ENCODE data around the gene TOX3.

- TF ChIP-seq, protein P1, sequence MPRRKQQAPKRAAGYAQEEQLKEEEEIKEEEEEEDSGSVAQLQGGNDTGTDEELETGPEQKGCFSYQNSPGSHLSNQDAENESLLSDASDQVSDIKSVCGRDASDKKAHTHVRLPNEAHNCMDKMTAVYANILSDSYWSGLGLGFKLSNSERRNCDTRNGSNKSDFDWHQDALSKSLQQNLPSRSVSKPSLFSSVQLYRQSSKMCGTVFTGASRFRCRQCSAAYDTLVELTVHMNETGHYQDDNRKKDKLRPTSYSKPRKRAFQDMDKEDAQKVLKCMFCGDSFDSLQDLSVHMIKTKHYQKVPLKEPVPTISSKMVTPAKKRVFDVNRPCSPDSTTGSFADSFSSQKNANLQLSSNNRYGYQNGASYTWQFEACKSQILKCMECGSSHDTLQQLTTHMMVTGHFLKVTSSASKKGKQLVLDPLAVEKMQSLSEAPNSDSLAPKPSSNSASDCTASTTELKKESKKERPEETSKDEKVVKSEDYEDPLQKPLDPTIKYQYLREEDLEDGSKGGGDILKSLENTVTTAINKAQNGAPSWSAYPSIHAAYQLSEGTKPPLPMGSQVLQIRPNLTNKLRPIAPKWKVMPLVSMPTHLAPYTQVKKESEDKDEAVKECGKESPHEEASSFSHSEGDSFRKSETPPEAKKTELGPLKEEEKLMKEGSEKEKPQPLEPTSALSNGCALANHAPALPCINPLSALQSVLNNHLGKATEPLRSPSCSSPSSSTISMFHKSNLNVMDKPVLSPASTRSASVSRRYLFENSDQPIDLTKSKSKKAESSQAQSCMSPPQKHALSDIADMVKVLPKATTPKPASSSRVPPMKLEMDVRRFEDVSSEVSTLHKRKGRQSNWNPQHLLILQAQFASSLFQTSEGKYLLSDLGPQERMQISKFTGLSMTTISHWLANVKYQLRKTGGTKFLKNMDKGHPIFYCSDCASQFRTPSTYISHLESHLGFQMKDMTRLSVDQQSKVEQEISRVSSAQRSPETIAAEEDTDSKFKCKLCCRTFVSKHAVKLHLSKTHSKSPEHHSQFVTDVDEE (CRISPR knock-in tag; IDR thresholded peaks at IDR 0.05), result no peak
- TF ChIP-seq ZFP3 (CRISPR knock-in tag; IDR thresholded peaks at IDR 0.05) (no peak), ARNTL (CRISPR knock-in tag; IDR thresholded peaks at IDR 0.05; ENCODE audit: borderline replicate concordance, low read depth) (no peak), PATZ1 (CRISPR knock-in tag; IDR thresholded peaks at IDR 0.05; ENCODE audit: borderline replicate concordance) (no peak), GLIS3 (CRISPR knock-in tag; IDR thresholded peaks at IDR 0.05) (no peak), BACH2 (CRISPR knock-in tag; IDR thresholded peaks at IDR 0.05; ENCODE audit: borderline replicate concordance) (no peak), ZNF8 (CRISPR knock-in tag; IDR thresholded peaks at IDR 0.05) (no peak), ZFP30 (CRISPR knock-in tag; IDR thresholded peaks at IDR 0.05) (no peak)
- TF ChIP-seq, protein P2, sequence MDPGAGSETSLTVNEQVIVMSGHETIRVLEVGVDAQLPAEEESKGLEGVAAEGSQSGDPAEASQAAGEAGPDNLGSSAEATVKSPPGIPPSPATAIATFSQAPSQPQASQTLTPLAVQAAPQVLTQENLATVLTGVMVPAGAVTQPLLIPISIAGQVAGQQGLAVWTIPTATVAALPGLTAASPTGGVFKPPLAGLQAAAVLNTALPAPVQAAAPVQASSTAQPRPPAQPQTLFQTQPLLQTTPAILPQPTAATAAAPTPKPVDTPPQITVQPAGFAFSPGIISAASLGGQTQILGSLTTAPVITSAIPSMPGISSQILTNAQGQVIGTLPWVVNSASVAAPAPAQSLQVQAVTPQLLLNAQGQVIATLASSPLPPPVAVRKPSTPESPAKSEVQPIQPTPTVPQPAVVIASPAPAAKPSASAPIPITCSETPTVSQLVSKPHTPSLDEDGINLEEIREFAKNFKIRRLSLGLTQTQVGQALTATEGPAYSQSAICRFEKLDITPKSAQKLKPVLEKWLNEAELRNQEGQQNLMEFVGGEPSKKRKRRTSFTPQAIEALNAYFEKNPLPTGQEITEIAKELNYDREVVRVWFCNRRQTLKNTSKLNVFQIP (CRISPR knock-in tag; IDR thresholded peaks at IDR 0.05; ENCODE audit: borderline replicate concordance, low read depth), result no peak
Measured at GRCh38 chr16:52533296-52533695, 13.6 kb downstream of the TOX3 start.
